Body of pancreas (tissue), 4 donors: ENCODE data around the gene TACC2.

Experiments used
- CTCF ChIP-seq, 7 experiments: fragments of 450-650 bp in 4 of 7; fragments of 200-600 bp in 3 of 7; sonication (generic) in 3 of 7; IDR thresholded peaks; one replicate each; pipeline ENCODE4 v1.5.1; 2016 to 2019; ENCODE audit warnings: antibody characterized with exemption in 7 of 7
- POLR2A ChIP-seq, 3 donors: fragments of 450-650 bp; IDR thresholded peaks; one replicate each; pipeline ENCODE4 v1.6.1; 2016; ENCODE audit warnings: antibody characterized with exemption in 3 of 3, mild to moderate bottlenecking in 2 of 3

GRCh38 chr10:122093076-122093475 is 104.1 kb downstream of the TACC2 start:
- TF ChIP-seq CTCF (IDR thresholded peaks at IDR 0.05) (no peak), POLR2A (IDR thresholded peaks at IDR 0.05) (no peak)
